ENCODE data around the gene SCN5A. TPM values are rescaled to one million over a fixed set of nuclear protein-coding genes. Genes with fewer than 3 reads are reported as not detected.
A peak's percentile ranks its signal among the peaks of the same experiment; 100 is the strongest.

SCN5A gene
- polyA plus RNA-seq, 1 of the 3 experiments (the other 2 are of a cell fraction), result 0.18 TPM

DNA sequence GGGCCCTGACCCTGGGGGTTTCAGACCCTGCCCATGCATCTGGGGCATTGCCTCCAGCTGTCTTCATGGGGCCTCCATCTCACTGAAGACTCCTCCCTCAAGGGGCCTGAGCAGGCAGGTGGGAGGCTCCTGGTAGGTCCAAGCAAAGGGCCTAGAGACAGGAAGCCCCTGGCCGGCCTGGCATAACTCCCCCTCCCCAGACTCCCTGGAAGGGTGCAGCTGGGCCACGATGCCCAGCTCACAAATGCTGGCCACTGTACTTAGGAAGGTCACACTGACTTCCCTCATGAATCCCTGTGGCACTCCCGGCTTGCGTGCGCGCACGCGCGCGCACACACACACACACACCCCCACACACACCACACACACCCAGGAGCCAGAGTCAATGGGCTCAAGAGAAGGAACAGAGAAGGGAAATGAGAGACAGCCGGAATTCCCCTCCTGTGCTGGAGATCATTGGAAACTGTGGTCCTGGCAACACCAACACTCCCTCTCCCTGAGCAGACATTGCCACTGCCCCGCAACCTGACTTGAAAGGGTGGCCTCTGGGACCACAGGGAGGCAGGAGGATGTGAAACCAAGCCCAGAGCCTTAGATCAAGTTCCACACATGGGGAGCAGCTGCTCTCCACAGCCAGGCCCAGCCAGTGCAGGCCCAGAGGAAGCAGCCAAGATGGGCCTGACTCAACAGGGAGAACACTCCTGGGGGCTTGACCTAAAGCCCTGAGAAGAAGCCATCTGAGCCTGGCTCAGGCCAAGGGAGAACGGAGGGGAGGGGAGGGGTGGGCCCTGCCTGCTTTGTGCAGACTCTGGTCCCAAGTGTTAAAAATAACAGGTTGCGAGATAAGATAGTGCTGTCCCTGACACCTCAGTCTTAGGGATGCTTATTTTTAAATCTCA, 69.7 kb downstream of the SCN5A start:
- Histone ChIP-seq H3K27me3 (ENCODE audit: insufficient read depth) (no peaks in the 10 kb centered on the region), H3K9ac (no peak overlapping the region), H2AFZ (ENCODE audit: low read depth) (no peak overlapping the region), H3K27ac (ENCODE audit: low read depth in 2 of 2, low read length in 1 of 2) (peak overlapping the region in 1 of 2 experiments; percentile 93; a peak in 2 of 4 replicates), H3F3A (replicated peaks; ENCODE audit: insufficient read depth) (no peaks in the 10 kb centered on the region), H4K20me1 (ENCODE audit: insufficient read depth) (no peaks in the 10 kb centered on the region), H3K36me3 (replicated peaks in 1 of 2; ENCODE audit: control insufficient read depth in 1 of 2, insufficient read depth in 2 of 2, low read length in 1 of 2) (no peaks in the 10 kb centered on the region), H3K4me3 (ENCODE audit: low read depth in 2 of 2, low read length in 1 of 2) (no peak overlapping the region), H3K9me3 (no peaks in the 10 kb centered on the region), H3K9me2 (no peaks in the 10 kb centered on the region), H3K4me2 (no peak overlapping the region), H3K4me1 (ENCODE audit: control insufficient read depth in 1 of 2, insufficient read depth in 2 of 2, low read depth in 1 of 2, low read length in 1 of 2) (peaks cover 0 to 84% of the 10 kb centered on the region in 2 experiments; a peak in 2 of 4 replicates), H3K79me2 (ENCODE audit: insufficient read depth) (no peaks in the 10 kb centered on the region)
- ChIA-PET CTCF (interaction anchor here (1.2 to 4.7 kb wide), 5 partner anchors 58 to 264 kb away, joined by 3 to 36 read pairs (median 4); partner anchors contain the start of gene EXOG), POLR2A (no interaction called here)
- no peak for TF ChIP-seq TEAD4 (IDR thresholded peaks at IDR 0.05; ENCODE audit: borderline replicate concordance, insufficient read depth)
- TF ChIP-seq GABPA (IDR thresholded peaks at IDR 0.05; ENCODE audit: low read depth), result no peak
- TF ChIP-seq SMC3 (IDR thresholded peaks at IDR 0.05; ENCODE audit: low read depth, low read length), result no peak
- TF ChIP-seq MXI1 (IDR thresholded peaks at IDR 0.05; ENCODE audit: low read depth, low read length), result no peak
- TF ChIP-seq, protein P1, sequence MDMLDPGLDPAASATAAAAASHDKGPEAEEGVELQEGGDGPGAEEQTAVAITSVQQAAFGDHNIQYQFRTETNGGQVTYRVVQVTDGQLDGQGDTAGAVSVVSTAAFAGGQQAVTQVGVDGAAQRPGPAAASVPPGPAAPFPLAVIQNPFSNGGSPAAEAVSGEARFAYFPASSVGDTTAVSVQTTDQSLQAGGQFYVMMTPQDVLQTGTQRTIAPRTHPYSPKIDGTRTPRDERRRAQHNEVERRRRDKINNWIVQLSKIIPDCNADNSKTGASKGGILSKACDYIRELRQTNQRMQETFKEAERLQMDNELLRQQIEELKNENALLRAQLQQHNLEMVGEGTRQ (IDR thresholded peaks at IDR 0.05; ENCODE audit: borderline replicate concordance, low read depth, low read length), result no peak
- TF ChIP-seq FOSL2 (IDR thresholded peaks at IDR 0.05; ENCODE audit: borderline replicate concordance, low read depth), result no peak
- TF ChIP-seq EP300 (IDR thresholded peaks at IDR 0.05; ENCODE audit: borderline replicate concordance in 1 of 2, low read depth in 1 of 2, low read length in 1 of 2), result no peak
- no peak for TF ChIP-seq RAD21 (IDR thresholded peaks at IDR 0.05; ENCODE audit: low read length)
- TF ChIP-seq MEF2A (IDR thresholded peaks at IDR 0.05; ENCODE audit: borderline replicate concordance, low read depth), result no peak
- TF ChIP-seq YY1 (IDR thresholded peaks at IDR 0.05; ENCODE audit: low read depth), result no peak
- TF ChIP-seq GATA2 (CRISPR knock-in tag; IDR thresholded peaks at IDR 0.05), result no peak
- TF ChIP-seq, protein P2, sequence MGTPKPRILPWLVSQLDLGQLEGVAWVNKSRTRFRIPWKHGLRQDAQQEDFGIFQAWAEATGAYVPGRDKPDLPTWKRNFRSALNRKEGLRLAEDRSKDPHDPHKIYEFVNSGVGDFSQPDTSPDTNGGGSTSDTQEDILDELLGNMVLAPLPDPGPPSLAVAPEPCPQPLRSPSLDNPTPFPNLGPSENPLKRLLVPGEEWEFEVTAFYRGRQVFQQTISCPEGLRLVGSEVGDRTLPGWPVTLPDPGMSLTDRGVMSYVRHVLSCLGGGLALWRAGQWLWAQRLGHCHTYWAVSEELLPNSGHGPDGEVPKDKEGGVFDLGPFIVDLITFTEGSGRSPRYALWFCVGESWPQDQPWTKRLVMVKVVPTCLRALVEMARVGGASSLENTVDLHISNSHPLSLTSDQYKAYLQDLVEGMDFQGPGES (IDR thresholded peaks at IDR 0.05; ENCODE audit: low read depth, low read length), result no peak
- no peak for TF ChIP-seq ELF1 (IDR thresholded peaks at IDR 0.05)
- TF ChIP-seq FOXM1 (IDR thresholded peaks at IDR 0.05; ENCODE audit: low read depth), result no peak
- TF ChIP-seq FOXJ3 (CRISPR knock-in tag; IDR thresholded peaks at IDR 0.05), result no peak; the same call in 1 of the 2 replicates
- TF ChIP-seq, protein P3, sequence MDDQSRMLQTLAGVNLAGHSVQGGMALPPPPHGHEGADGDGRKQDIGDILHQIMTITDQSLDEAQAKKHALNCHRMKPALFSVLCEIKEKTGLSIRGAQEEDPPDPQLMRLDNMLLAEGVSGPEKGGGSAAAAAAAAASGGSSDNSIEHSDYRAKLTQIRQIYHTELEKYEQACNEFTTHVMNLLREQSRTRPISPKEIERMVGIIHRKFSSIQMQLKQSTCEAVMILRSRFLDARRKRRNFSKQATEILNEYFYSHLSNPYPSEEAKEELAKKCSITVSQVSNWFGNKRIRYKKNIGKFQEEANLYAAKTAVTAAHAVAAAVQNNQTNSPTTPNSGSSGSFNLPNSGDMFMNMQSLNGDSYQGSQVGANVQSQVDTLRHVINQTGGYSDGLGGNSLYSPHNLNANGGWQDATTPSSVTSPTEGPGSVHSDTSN (IDR thresholded peaks at IDR 0.05), result no peak
- TF ChIP-seq, protein P4, sequence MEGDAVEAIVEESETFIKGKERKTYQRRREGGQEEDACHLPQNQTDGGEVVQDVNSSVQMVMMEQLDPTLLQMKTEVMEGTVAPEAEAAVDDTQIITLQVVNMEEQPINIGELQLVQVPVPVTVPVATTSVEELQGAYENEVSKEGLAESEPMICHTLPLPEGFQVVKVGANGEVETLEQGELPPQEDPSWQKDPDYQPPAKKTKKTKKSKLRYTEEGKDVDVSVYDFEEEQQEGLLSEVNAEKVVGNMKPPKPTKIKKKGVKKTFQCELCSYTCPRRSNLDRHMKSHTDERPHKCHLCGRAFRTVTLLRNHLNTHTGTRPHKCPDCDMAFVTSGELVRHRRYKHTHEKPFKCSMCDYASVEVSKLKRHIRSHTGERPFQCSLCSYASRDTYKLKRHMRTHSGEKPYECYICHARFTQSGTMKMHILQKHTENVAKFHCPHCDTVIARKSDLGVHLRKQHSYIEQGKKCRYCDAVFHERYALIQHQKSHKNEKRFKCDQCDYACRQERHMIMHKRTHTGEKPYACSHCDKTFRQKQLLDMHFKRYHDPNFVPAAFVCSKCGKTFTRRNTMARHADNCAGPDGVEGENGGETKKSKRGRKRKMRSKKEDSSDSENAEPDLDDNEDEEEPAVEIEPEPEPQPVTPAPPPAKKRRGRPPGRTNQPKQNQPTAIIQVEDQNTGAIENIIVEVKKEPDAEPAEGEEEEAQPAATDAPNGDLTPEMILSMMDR (IDR thresholded peaks at IDR 0.05), result no peak
- 67% methylated on average over 12 of the region's 14 CpGs for WGBS (ENCODE audit: low lambda C conversion rate)
- DNase-seq, result peak; percentile 52

All from SK-N-SH (cell line).